ENCODE measurements around the gene SH2B2.
"Not testable (repeated sequence)": the region's sequence is repeated elsewhere in the genome, so short reads cannot be mapped to it uniquely, and the experiment has no call there.

SH2B2 gene

GRCh38 chr7:102285540-102286236, 980 bp upstream of the SH2B2 start:
- DNase-seq (ENCODE audit: low read depth, low spot score): no peak

GRCh38 chr7:102287111-102287980, 678 bp downstream of the SH2B2 start:
- DNase-seq (ENCODE audit: low read depth, low spot score): peak; percentile 49

- DNase-seq (ENCODE audit: low read depth, low spot score): no peak
Measured at GRCh38 chr7:102287981-102288278, 1.3 kb downstream of the SH2B2 start.

GRCh38 chr7:102288285-102288930, 1.7 kb downstream of the SH2B2 start:
- no peak for DNase-seq (ENCODE audit: low read depth, low spot score)

GRCh38 chr7:102289057-102289456, 2.4 kb downstream of the SH2B2 start:
- no peak for DNase-seq (ENCODE audit: low read depth, low spot score)

GRCh38 chr7:102291056-102291915, 4.6 kb downstream of the SH2B2 start:
- DNase-seq (ENCODE audit: low read depth, low spot score): peak; percentile 26

GRCh38 chr7:102291916-102292267, 5.2 kb downstream of the SH2B2 start:
- no peak for DNase-seq (ENCODE audit: low read depth, low spot score)

- DNase-seq (ENCODE audit: low read depth, low spot score): no peak
Measured at GRCh38 chr7:102292813-102293798, 6.4 kb downstream of the SH2B2 start.

- no peak for DNase-seq (ENCODE audit: low read depth, low spot score)
Measured at GRCh38 chr7:102294589-102294988, 7.9 kb downstream of the SH2B2 start.

GRCh38 chr7:102295346-102296178, 8.9 kb downstream of the SH2B2 start:
- DNase-seq (ENCODE audit: low read depth, low spot score): no peak

- no peak for DNase-seq (ENCODE audit: low read depth, low spot score)
Measured at GRCh38 chr7:102296179-102296438, 9.4 kb downstream of the SH2B2 start.

GRCh38 chr7:102296514-102296913, 9.8 kb downstream of the SH2B2 start:
- DNase-seq (ENCODE audit: low read depth, low spot score): no peak

- no peak for DNase-seq (ENCODE audit: low read depth, low spot score)
Measured at GRCh38 chr7:102297487-102298218, 11.0 kb downstream of the SH2B2 start.

GRCh38 chr7:102300643-102301221, 14.1 kb downstream of the SH2B2 start:
- no peak for DNase-seq (ENCODE audit: low read depth, low spot score)

GRCh38 chr7:102301367-102301766, 14.7 kb downstream of the SH2B2 start:
- not testable (repeated sequence) for DNase-seq (ENCODE audit: low read depth, low spot score)

GRCh38 chr7:102302025-102302424, 15.4 kb downstream of the SH2B2 start:
- DNase-seq (ENCODE audit: low read depth, low spot score): no peak

- DNase-seq (ENCODE audit: low read depth, low spot score): no peak
Measured at GRCh38 chr7:102303669-102304422, 17.2 kb downstream of the SH2B2 start.

GRCh38 chr7:102304668-102305067, 18.0 kb downstream of the SH2B2 start:
- peak; percentile 29 for DNase-seq (ENCODE audit: low read depth, low spot score)

All from astrocyte of the hippocampus (primary cell).